Activated CD4-positive, alpha-beta memory T cell treated with anti-CD3 and anti-CD28 coated beads, Interleukin-2, amount 10 ng/mL, durations not matched to agents 7 days and 5 days (primary cell): ENCODE data around the gene PPP1R12B. TPM values are rescaled to one million over a fixed set of nuclear protein-coding genes. Genes with fewer than 3 reads are reported as not detected.

Experiments
- CTCF ChIA-PET: fragments of 350-600 bp; sonication (Branson Sonifier 250); formaldehyde crosslinking; loops from one replicate; lab custom pipeline; 2021; ENCODE audit warnings: antibody characterized with exemption, inconsistent platforms; lab: Charles Lee
- POLR2A ChIA-PET: fragments of 350-600 bp; sonication (Branson Sonifier 250); formaldehyde crosslinking; loops from one replicate; lab custom pipeline; 2021; ENCODE audit warnings: antibody characterized with exemption; lab: Charles Lee
- DNase-seq: peaks from one replicate; pipeline ENCODE4 v3.0.0-alpha.2; 2020
- H3K27ac Mint-ChIP-seq: one replicate; pipeline ENCODE4 v1.8.0; 2021; ENCODE audit warnings: mild to moderate bottlenecking, mixed read lengths
- H3K27me3 Mint-ChIP-seq: one replicate; pipeline ENCODE4 v1.8.0; 2021; ENCODE audit warnings: mixed read lengths
- H3K36me3 Mint-ChIP-seq: one replicate; pipeline ENCODE4 v1.8.0; 2021; ENCODE audit warnings: low read depth, mixed read lengths
- H3K4me1 Mint-ChIP-seq: one replicate; pipeline ENCODE4 v1.8.0; 2021; ENCODE audit warnings: mixed read lengths
- H3K4me3 Mint-ChIP-seq: one replicate; pipeline ENCODE4 v1.8.0; 2021; ENCODE audit warnings: mild to moderate bottlenecking, mixed read lengths
- H3K9me3 Mint-ChIP-seq: one replicate; pipeline ENCODE4 v1.8.0; 2021; ENCODE audit warnings: mixed read lengths
- total RNA-seq, 2 experiments: library from RNA; stranded (reverse); gene quantifications; one replicate each; pipeline ENCODE4 v1.2.3, GENCODE V29; 2021

Gene PPP1R12B, protein sequence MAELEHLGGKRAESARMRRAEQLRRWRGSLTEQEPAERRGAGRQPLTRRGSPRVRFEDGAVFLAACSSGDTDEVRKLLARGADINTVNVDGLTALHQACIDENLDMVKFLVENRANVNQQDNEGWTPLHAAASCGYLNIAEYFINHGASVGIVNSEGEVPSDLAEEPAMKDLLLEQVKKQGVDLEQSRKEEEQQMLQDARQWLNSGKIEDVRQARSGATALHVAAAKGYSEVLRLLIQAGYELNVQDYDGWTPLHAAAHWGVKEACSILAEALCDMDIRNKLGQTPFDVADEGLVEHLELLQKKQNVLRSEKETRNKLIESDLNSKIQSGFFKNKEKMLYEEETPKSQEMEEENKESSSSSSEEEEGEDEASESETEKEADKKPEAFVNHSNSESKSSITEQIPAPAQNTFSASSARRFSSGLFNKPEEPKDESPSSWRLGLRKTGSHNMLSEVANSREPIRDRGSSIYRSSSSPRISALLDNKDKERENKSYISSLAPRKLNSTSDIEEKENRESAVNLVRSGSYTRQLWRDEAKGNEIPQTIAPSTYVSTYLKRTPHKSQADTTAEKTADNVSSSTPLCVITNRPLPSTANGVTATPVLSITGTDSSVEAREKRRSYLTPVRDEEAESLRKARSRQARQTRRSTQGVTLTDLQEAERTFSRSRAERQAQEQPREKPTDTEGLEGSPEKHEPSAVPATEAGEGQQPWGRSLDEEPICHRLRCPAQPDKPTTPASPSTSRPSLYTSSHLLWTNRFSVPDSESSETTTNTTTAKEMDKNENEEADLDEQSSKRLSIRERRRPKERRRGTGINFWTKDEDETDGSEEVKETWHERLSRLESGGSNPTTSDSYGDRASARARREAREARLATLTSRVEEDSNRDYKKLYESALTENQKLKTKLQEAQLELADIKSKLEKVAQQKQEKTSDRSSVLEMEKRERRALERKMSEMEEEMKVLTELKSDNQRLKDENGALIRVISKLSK
- 10 to 100 TPM; 16.7 to 20.0 TPM for total RNA-seq

DNA sequence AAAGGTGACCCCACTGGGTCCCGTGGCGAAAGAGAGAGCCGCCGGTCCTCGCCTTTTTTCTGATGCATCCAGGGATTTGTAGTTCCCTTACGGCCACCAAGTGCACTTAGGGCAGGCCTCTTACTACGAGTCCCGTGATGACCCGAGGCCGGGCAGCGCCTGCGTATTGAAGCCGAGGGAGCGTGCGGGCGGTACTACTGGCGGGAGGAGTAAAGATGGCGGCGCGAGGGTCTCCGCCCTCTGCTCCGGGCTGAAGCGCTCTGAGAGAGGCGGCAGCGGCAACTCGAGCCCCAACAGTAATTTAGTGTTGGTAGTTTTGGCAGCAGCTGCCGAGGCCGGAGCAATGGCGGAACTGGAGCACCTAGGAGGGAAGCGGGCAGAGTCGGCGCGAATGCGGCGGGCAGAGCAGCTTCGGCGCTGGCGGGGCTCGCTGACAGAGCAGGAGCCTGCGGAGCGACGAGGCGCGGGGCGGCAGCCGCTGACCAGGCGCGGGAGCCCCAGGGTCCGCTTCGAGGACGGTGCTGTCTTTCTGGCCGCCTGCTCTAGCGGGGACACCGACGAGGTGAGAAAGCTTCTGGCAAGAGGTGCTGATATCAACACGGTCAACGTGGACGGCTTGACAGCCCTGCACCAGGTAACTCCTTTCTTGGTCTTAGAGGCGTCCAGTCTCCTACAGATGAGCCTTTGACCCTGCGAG is at the start of gene PPP1R12B:
PPP1R12B (plus strand) TSS at position 191 of the 697 bp plus-strand sequence; CDS start at position 344, 153 bp downstream.
- peaks cover 26% of the 10 kb centered on the region for H3K4me1 Mint-ChIP-seq
- DNase-seq = peak; percentile 97
- H3K27me3 Mint-ChIP-seq = no peaks in the 10 kb centered on the region
- H3K4me3 Mint-ChIP-seq = peak within 1 kb of the TSS; percentile 82
- CTCF ChIA-PET = interaction anchor here (1.2 to 2.0 kb wide), 2 partner anchors 12 to 223 kb away, joined by 4 to 6 read pairs; no protein-coding TSS in a partner anchor
- no peaks in the 10 kb centered on the region for H3K9me3 Mint-ChIP-seq
- POLR2A ChIA-PET = interaction anchor here (0.9 to 2.2 kb wide), 3 partner anchors 9 to 658 kb away, joined by 3 to 7 read pairs (median 4); partner anchors contain the start of genes TIMM17A and TMEM183A
- H3K36me3 Mint-ChIP-seq = no peaks in the 10 kb centered on the region
- H3K27ac Mint-ChIP-seq = peak within 1 kb of the TSS; percentile 86

DNA sequence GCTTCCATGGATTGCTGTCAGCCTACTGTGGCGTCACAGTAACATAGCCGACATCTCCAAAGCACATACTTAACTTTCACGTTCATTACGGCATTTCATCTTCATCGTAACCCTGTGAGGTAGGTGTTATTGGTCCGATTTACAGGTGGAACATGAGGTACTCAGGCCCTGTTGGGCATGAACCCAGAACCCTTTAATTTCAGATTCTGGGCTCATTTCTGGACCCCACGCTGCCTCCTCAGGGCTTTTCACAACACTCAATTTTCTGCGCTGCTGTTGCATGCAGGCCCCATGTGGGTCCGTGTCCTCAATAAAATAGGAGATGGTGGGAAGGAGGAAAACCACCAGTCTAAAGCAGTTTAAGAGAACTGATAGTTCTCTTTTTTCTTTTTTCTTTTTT is 46.3 kb upstream of the PPP1R12B start:
- ChIA-PET CTCF (interaction anchor here (0.6 kb wide), 1 partner anchor 364 kb away, joined by 3 read pairs; no protein-coding TSS in a partner anchor), POLR2A (no interaction called here)
- peaks cover 2% of the 10 kb centered on the region for H3K27me3 Mint-ChIP-seq
- no peak overlapping the region for H3K4me3 Mint-ChIP-seq
- no peaks in the 10 kb centered on the region for H3K9me3 Mint-ChIP-seq
- DNase-seq = no peak
- no peaks in the 10 kb centered on the region for H3K36me3 Mint-ChIP-seq
- no peaks in the 10 kb centered on the region for H3K4me1 Mint-ChIP-seq
- H3K27ac Mint-ChIP-seq = no peak overlapping the region

DNA sequence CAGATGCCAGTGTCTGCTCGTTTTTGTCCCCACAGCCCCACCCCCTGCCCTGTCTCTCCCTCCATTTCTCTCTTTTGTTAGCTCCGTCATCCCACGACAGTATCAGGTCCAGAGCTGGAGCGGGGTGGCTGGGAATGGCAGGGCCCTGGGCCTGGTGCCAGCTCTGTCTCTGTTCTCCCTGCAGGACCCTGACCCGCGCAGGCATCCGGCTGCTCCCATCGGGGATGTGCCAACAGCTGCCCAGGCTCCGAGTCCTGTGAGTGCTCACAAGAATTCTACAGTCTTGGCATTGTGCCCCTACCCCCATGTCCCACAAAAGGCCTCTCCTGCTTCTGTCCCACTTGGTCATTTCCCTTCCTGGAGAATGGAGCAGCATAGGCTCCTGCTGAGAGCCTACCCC is 44.1 kb upstream of the PPP1R12B start:
- ChIA-PET POLR2A (no interaction called here), CTCF (interaction anchor here (2.1 to 2.3 kb wide), 2 partner anchors 30 to 111 kb away, joined by 5 to 8 read pairs; partner anchors contain the start of gene LGR6)
- no peaks in the 10 kb centered on the region for H3K4me1 Mint-ChIP-seq
- no peak for DNase-seq
- H3K27ac Mint-ChIP-seq = no peak overlapping the region
- no peak overlapping the region for H3K4me3 Mint-ChIP-seq
- H3K27me3 Mint-ChIP-seq = no peaks in the 10 kb centered on the region
- no peaks in the 10 kb centered on the region for H3K9me3 Mint-ChIP-seq
- H3K36me3 Mint-ChIP-seq = no peaks in the 10 kb centered on the region

DNA sequence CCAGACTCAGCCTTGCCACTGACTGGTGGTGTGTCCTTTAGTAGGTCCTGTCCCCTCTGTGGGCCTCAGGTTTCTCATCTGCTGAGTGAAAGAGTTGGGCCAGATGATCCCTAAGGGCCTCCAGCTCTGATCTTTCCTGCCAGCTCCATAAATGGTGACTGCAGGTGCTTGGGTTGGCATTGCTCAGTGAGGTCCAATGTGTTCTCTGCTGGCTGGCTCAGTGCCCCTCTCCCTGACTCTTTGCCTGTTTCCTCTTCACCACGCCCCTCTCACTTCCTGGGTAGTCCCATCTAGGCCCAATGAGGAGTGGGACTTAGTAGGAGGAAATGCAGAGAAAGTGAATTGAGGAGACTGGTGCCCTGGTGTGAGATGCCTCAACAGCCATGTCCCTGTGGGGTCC is 43.3 kb upstream of the PPP1R12B start:
- Mint-ChIP-seq H3K36me3 (no peaks in the 10 kb centered on the region), H3K27me3 (no peaks in the 10 kb centered on the region), H3K4me3 (no peak overlapping the region), H3K9me3 (no peaks in the 10 kb centered on the region), H3K27ac (no peak overlapping the region), H3K4me1 (no peaks in the 10 kb centered on the region)
- CTCF ChIA-PET = interaction anchor here (1.3 to 2.3 kb wide), 3 partner anchors 31 to 115 kb away, joined by 3 to 8 read pairs (median 5); partner anchors contain the start of gene LGR6
- DNase-seq = no peak
- POLR2A ChIA-PET = no interaction called here

DNA sequence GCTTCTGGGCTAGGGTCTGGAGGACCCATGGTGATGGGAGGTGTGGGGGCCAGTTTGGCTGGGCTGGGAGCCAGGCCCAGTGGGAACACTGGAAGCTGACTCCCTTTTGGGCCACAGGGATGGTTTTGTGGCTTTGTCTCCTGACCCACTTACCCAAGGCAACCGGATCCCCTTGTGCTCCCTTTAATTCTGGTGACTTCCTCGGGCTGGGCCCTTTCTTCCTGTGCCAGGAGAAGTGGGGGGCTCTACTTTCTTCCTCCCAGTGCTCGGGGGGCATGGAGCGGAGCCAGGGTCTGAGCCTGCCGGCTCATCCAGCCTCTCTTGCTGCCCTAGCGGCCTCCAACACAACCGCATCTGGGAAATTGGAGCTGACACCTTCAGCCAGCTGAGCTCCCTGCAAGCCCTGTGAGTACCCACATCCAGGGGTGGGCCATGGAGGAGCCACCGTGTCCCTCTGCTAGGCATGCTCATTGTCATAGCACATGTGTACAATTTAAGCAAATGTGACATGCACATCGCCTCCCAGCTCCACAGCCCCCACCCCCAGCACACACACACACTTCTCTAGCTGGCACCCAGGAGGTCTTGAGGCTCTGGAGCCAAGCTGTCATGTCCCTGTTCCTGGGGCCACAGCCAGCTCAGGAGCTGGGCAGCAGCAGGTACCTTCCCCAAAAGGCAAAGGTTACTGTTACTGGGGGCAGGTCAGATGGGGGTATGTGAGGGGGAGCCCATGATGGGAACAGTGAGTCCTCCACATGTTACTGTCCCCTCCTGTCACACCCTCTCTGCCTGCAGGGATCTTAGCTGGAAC is 41.8 kb upstream of the PPP1R12B start:
- H3K9me3 Mint-ChIP-seq = no peaks in the 10 kb centered on the region
- ChIA-PET POLR2A (no interaction called here), CTCF (interaction anchor here (1.1 to 2.6 kb wide), 3 partner anchors 9 to 114 kb away, joined by 3 to 9 read pairs (median 3); no protein-coding TSS in a partner anchor)
- H3K4me1 Mint-ChIP-seq = no peaks in the 10 kb centered on the region
- no peak overlapping the region for H3K4me3 Mint-ChIP-seq
- DNase-seq = no peak
- H3K27ac Mint-ChIP-seq = no peak overlapping the region
- no peaks in the 10 kb centered on the region for H3K27me3 Mint-ChIP-seq
- no peaks in the 10 kb centered on the region for H3K36me3 Mint-ChIP-seq

DNA sequence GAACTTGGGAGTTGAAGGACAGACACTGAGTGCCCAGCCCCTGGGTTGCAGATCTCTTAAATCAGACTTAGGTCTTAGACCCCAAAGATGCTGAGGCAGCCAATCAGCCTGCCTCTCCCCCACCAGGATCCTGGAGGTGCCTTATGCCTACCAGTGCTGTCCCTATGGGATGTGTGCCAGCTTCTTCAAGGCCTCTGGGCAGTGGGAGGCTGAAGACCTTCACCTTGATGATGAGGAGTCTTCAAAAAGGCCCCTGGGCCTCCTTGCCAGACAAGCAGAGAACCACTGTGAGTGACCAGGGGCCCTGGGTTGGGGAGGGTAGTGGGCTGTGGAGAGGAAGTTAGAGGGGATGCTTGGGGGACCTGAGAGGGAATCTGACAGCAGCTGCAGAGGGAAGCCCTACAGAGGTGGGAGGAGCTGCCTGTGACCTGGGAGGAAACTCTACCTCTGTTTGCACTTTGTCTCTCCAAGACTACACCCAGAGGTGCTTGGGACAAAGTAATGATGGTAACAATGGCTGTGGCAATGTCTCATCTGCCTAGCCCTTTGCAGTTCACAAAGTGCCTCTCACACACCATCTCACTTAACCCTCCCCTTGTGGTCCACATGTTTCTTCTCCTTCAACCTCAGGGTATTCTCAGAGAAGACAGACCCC is 38.3 kb upstream of the PPP1R12B start:
- POLR2A ChIA-PET = no interaction called here
- H3K4me1 Mint-ChIP-seq = peaks cover 3% of the 10 kb centered on the region
- CTCF ChIA-PET = no interaction called here
- no peaks in the 10 kb centered on the region for H3K9me3 Mint-ChIP-seq
- DNase-seq = no peak
- H3K36me3 Mint-ChIP-seq = no peaks in the 10 kb centered on the region
- H3K4me3 Mint-ChIP-seq = no peak overlapping the region
- no peak overlapping the region for H3K27ac Mint-ChIP-seq
- H3K27me3 Mint-ChIP-seq = peaks cover 5% of the 10 kb centered on the region

DNA sequence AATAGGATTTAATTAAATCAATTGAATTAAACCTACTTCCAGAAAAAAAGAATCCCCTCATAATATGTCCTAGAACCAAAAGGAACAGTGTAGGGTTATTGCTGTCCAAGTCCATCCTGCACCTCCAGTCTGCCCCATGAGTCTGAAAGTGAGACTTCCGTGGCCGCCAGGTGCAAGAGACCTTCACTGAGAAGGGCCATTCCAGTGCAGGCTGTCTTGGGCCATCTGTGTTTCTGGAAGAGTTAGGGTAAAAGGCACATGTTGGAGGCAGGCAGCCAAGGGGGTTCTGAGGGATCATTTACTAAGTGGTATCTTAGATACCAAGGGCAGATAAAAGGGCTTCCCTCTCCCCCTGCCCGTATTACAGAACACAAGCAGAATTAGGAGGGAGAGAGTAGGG is 37.8 kb upstream of the PPP1R12B start:
- peaks cover 7% of the 10 kb centered on the region for H3K27me3 Mint-ChIP-seq
- no peak overlapping the region for H3K27ac Mint-ChIP-seq

DNA sequence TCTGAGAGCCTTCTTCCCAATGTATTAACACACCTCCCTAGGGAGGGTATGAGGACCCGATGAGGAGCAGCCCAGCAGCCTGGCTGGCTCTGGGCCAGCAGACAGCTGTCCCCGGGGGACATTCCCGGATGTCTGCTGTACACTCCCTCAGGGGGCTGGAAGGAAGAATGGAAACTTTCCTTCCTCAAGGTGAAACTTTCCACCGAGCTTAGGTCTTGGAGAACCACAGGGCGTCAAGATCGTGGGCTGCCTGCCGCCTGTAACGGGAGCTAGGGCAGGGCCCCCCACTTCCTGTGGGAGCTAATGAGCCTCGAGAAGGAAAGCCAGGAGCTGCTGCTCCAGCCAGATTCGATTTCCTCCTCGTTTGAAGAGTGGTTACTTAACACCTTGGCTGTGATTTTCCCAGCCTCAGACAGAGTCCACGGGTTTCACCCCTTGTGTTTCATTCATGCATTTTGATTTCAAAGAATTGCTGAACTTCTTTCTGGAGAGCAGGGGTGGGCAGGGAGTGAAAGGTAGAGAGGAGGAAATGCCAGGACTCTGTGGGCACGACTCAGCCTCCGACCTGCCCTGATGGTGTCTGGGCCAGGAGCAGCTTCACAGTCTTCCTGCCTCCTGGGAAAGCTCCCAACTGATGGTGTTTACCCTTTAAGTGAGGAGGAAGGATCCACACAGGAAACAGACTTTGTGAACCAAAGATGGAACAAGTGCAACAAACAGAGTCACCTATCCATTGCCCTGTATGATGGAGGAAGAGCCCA is 36.4 kb upstream of the PPP1R12B start:
- H3K27ac Mint-ChIP-seq = no peak overlapping the region
- H3K27me3 Mint-ChIP-seq = peaks cover 11% of the 10 kb centered on the region
- no peaks in the 10 kb centered on the region for H3K9me3 Mint-ChIP-seq
- H3K4me3 Mint-ChIP-seq = no peak overlapping the region
- H3K36me3 Mint-ChIP-seq = no peaks in the 10 kb centered on the region
- POLR2A ChIA-PET = interaction anchor here (1.1 kb wide), 1 partner anchor 12 kb away, joined by 3 read pairs; no protein-coding TSS in a partner anchor
- CTCF ChIA-PET = interaction anchor here (0.7 to 1.6 kb wide), 5 partner anchors 38 to 157 kb away, joined by 3 to 6 read pairs (median 3); partner anchors contain the start of gene LGR6
- no peak for DNase-seq
- H3K4me1 Mint-ChIP-seq = peaks cover 3% of the 10 kb centered on the region

More for the DNA sequence above, 37.8 kb upstream of the PPP1R12B start:
- CTCF ChIA-PET = no interaction called here
- POLR2A ChIA-PET = no interaction called here
- no peak for DNase-seq
- H3K36me3 Mint-ChIP-seq = no peaks in the 10 kb centered on the region
- no peak overlapping the region for H3K4me3 Mint-ChIP-seq
- H3K4me1 Mint-ChIP-seq = peaks cover 3% of the 10 kb centered on the region
- no peaks in the 10 kb centered on the region for H3K9me3 Mint-ChIP-seq

DNA sequence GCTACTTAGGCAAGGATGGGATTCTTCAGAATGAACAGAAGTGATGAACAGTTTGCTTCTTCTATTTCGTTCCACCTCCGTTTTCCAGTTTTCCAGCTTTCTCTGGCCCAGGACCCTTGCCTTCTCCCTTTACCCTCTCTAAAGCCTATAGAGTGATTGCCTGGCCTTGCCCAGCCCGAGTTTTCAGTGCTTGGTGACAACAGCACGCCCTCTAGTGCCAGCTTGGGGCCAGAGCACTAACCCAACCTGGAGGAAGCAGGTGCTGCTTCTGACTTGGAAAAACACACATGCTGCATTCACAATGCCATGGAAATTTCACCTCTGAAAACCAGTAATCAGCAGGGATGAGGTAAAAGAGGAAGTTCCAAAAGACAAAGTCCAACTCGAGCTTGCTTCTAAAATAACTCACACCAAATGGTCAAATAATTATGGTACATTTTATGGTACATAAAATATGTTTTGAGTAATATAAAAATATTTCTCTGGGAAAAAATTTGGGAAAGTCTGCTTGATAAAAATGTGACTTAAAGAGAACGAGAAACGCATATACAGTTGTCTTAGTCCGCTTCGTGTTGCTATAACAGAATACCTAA is 32.8 kb upstream of the PPP1R12B start:
- Mint-ChIP-seq H3K27me3 (peaks cover 13% of the 10 kb centered on the region), H3K27ac (no peak overlapping the region), H3K9me3 (no peaks in the 10 kb centered on the region), H3K36me3 (no peaks in the 10 kb centered on the region), H3K4me1 (peaks cover 9% of the 10 kb centered on the region), H3K4me3 (no peak overlapping the region)
- peak; percentile 80 for DNase-seq
- CTCF ChIA-PET = interaction anchor here (0.7 to 4.5 kb wide), 18 partner anchors 8 to 404 kb away, joined by 3 to 40 read pairs (median 5); partner anchors contain the start of gene LGR6
- POLR2A ChIA-PET = no interaction called here

DNA sequence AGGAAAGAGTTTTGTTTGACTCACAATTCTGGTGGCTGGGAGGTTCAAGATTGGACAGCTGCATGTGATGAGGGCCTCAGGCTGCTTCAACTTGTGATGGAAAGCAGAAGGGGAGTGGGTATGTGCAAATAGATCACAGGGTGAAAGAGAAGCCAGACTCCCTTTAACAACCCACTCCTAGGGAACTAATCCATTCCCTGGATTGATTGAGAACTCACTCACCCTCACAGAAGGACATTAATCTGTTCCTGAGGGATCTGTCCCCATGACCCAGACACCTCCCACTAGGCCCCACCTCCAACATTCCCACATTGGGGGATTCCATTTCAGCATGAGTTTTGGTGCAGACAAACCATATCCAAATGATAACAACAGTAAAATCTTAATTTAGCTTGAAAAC is 32.3 kb upstream of the PPP1R12B start:
- no peak overlapping the region for H3K27ac Mint-ChIP-seq
- no peaks in the 10 kb centered on the region for H3K36me3 Mint-ChIP-seq
- H3K9me3 Mint-ChIP-seq = no peaks in the 10 kb centered on the region
- peaks cover 13% of the 10 kb centered on the region for H3K27me3 Mint-ChIP-seq
- H3K4me3 Mint-ChIP-seq = no peak overlapping the region
- ChIA-PET CTCF (interaction anchor here (0.7 to 4.5 kb wide), 16 partner anchors 8 to 403 kb away, joined by 3 to 40 read pairs (median 5); partner anchors contain the start of gene LGR6), POLR2A (no interaction called here)
- DNase-seq = no peak
- H3K4me1 Mint-ChIP-seq = peaks cover 9% of the 10 kb centered on the region
